GM12878 (cell line): Measurements from ENCODE around the gene ZSCAN23. TPM values are rescaled to one million over a fixed set of nuclear protein-coding genes. Genes with fewer than 3 reads are reported as not detected.

Experiments used
- ATAC-seq: fragments of 200-7000 bp; cut with Tn5 transposase; 3 replicates; pipeline ENCODE4 v1.9.1; 2020; ENCODE audit warnings: mild to moderate bottlenecking, moderate library complexity
- BruUV-seq: library from RNA; stranded (reverse); fragments of 400-500 nt; replicated peaks from 2 replicates; lab custom pipeline; 2021; lab: Mats Ljungman, UMichigan
- CTCF ChIA-PET: fragments of 300-600 bp; sonication (Branson Sonifier 250); formaldehyde crosslinking; extraction: SDS; loops from one replicate; lab custom pipeline; 2021; ENCODE audit warnings: inconsistent platforms; lab: Yijun Ruan, JAX
- POLR2A ChIA-PET: fragments of 350-600 bp; formaldehyde crosslinking; extraction: SDS; loops from one replicate; lab custom pipeline; 2021; ENCODE audit warnings: inconsistent platforms; lab: Charles Lee
- RAD21 ChIA-PET: fragments of 300-600 bp; sonication (Branson Sonifier 250); formaldehyde crosslinking; loops from one replicate; lab custom pipeline; 2023; ENCODE audit warnings: antibody characterized with exemption; ENCODE audit not compliant: unreplicated experiment; lab: Charles Lee
- SMC1A ChIA-PET: fragments of 300-600 bp; sonication (Branson Sonifier 250); formaldehyde crosslinking; loops from one replicate; lab custom pipeline; 2023; ENCODE audit not compliant: unreplicated experiment, uncharacterized antibody; lab: Charles Lee
- DNase-seq: peaks from one replicate; pipeline ENCODE4 v3.0.0-alpha.2; 2011; ENCODE audit warnings: low read depth, low spot score
- FAIRE-seq: peaks from 3 replicates; lab custom pipeline; 2011; peaks lifted over from hg19 to GRCh38; lab: Jason Lieb, UNC
- H2AFZ ChIP-seq: 2 replicates; pipeline ENCODE4 v1.6.0; 2011; ENCODE audit warnings: low read depth, low read length, control low read depth; ENCODE audit not compliant: control insufficient read depth
- H3K27ac ChIP-seq: 2 replicates; pipeline ENCODE4 v1.5.1; 2011; ENCODE audit warnings: control low read depth; ENCODE audit not compliant: control insufficient read depth, insufficient read depth
- H3K27me3 ChIP-seq, 2 experiments: replicated peaks in 1 of 2; 2 replicates each; pipeline versions ENCODE4 v1.6.0 to v1.6.1; 2011; ENCODE audit warnings: low read length in 1 of 2; ENCODE audit not compliant: control insufficient read depth in 2 of 2, insufficient read depth in 2 of 2
- H3K36me3 ChIP-seq, 2 experiments: 2 replicates each; pipeline ENCODE4 v1.5.1; 2011; ENCODE audit warnings: low read length in 1 of 2; ENCODE audit not compliant: control insufficient read depth in 2 of 2, insufficient read depth in 2 of 2
- H3K4me1 ChIP-seq: 2 replicates; pipeline ENCODE4 v1.6.1; 2011; ENCODE audit warnings: mild to moderate bottlenecking, low read length, moderate library complexity, mixed read lengths; ENCODE audit not compliant: control insufficient read depth, insufficient read depth
- H3K4me2 ChIP-seq: 2 replicates; pipeline ENCODE4 v1.6.0; 2011; ENCODE audit warnings: control low read depth; ENCODE audit not compliant: control insufficient read depth, insufficient read depth
- H3K4me3 ChIP-seq: fragments of 200-600 bp; sonication (generic); 2 replicates; pipeline ENCODE4 v1.5.1; 2016
- H3K79me2 ChIP-seq: 2 replicates; pipeline ENCODE4 v1.6.0; 2011; ENCODE audit warnings: low read length; ENCODE audit not compliant: control insufficient read depth, insufficient read depth
- H3K9ac ChIP-seq: 2 replicates; pipeline ENCODE4 v1.8.0; 2011; ENCODE audit warnings: low read length, control low read depth, mixed read lengths; ENCODE audit not compliant: control insufficient read depth, insufficient read depth
- H3K9me3 ChIP-seq: replicated peaks from 3 replicates; pipeline ENCODE4 v1.5.1; 2011; ENCODE audit warnings: mild to moderate bottlenecking, low read length; ENCODE audit not compliant: control insufficient read depth, insufficient read depth
- H4K20me1 ChIP-seq: 2 replicates; pipeline ENCODE4 v1.6.0; 2011; ENCODE audit not compliant: control insufficient read depth, insufficient read depth
- FOXK2 ChIP-seq: fragments of 450-650 bp; IDR thresholded peaks from 2 replicates; pipeline ENCODE4 v1.6.1; 2017; ENCODE audit warnings: mild to moderate bottlenecking, moderate library complexity
- IKZF1 ChIP-seq: fragments of 450-650 bp; conservative IDR thresholded peaks from 2 replicates; pipeline ENCODE4 v1.6.1; 2017; ENCODE audit warnings: antibody characterized with exemption, mild to moderate bottlenecking
- MXI1 ChIP-seq: fragments of 150-350 bp; IDR thresholded peaks from 2 replicates; pipeline ENCODE4 v1.6.1; 2011; ENCODE audit warnings: low read depth, mild to moderate bottlenecking, inconsistent platforms, low read length, improper control_type of control experiment
- NRF1 ChIP-seq: conservative IDR thresholded peaks from 2 replicates; pipeline ENCODE4 v1.6.1; 2011; ENCODE audit warnings: mild to moderate bottlenecking, low read depth, low read length, improper control_type of control experiment
- PAX8 ChIP-seq: fragments of 450-650 bp; IDR thresholded peaks from 2 replicates; pipeline ENCODE4 v1.6.1; 2017; ENCODE audit warnings: mild to moderate bottlenecking, moderate library complexity
- STAT3 ChIP-seq: IDR thresholded peaks from 2 replicates; pipeline ENCODE4 v1.6.1; 2011; ENCODE audit warnings: low read depth, low read length, improper control_type of control experiment
- TCF3 ChIP-seq: IDR thresholded peaks from 2 replicates; pipeline ENCODE4 v1.6.1; 2012; ENCODE audit warnings: low read depth, mild to moderate bottlenecking, low read length, borderline replicate concordance; ENCODE audit not compliant: insufficient read depth
- ZZZ3 ChIP-seq: IDR thresholded peaks from 2 replicates; pipeline ENCODE4 v1.6.1; 2011; ENCODE audit warnings: low read depth; ENCODE audit not compliant: control insufficient read depth, insufficient read length
- WGBS: methylation state at CpG from one replicate; pipeline ENCODE4 v1.1.6; 2016; ENCODE audit warnings: low lambda C conversion rate; ENCODE audit not compliant: insufficient replicate concordance, insufficient coverage; ENCODE audit errors: missing lambda C conversion rate; 5-methylcytosine and 5-hydroxymethylcytosine counted together
- in situ Hi-C: fragments of 300-500 bp; cut with MboI; formaldehyde crosslinking; loops from 9 replicates; pipeline ENCODE4 v1.14.3; 2018; ENCODE audit warnings: mixed read lengths
- intact Hi-C: fragments of 100-400 bp; cut with micrococcal nuclease; formaldehyde crosslinking; loops from one replicate; pipeline ENCODE4 v1.14.2; 2022; ENCODE audit not compliant: unreplicated experiment
- polyA plus RNA-seq, 11 experiments: library from polyadenylated mRNA; depleted of rRNA in 4 of 11; unstranded in 6 of 11; stranded (reverse) in 5 of 11; fragments of >200 nt; fragmentation: Nextera tagmentation in 4 of 11; fragmentation: Illumina TruSeq in 1 of 11; extraction: Ambion mirVana in 4 of 11; extraction: Trizol in 1 of 11; gene quantifications; 1 replicate in 1 of 11; 2 replicates in 10 of 11; pipeline versions ENCODE4 v1.2.1 to v1.2.3, GENCODE V29; 2011 to 2016; ENCODE audit warnings: inconsistent platforms in 2 of 11, missing spikeins in 2 of 11, low read depth in 1 of 11
- total RNA-seq, 4 experiments: library from RNA; depleted of rRNA in 3 of 4; stranded (reverse); fragments of >200 nt in 3 of 4; fragmentation: Illumina TruSeq in 1 of 4; extraction: Trizol in 1 of 4; gene quantifications; 2 replicates each; pipeline versions ENCODE4 v1.2.1 to v1.2.3, GENCODE V29; 2013 to 2021
- TF ChIP-seq, protein P1 (sequence below): fragments of 450-650 bp; IDR thresholded peaks from 2 replicates; pipeline ENCODE4 v1.6.1; 2017; ENCODE audit warnings: mild to moderate bottlenecking
- TF ChIP-seq, protein P2 (sequence below): fragments of 450-650 bp; IDR thresholded peaks from 2 replicates; pipeline ENCODE4 v1.6.1; 2017; ENCODE audit warnings: antibody characterized with exemption, mild to moderate bottlenecking, moderate library complexity

Gene ZSCAN23
- total and polyA plus RNA-seq, 10 of the 15 experiments (the other 5 are each of a cell fraction or from before 2014, with no cell fraction given), result 0.04 to 2.3 (median 0.84) TPM

DNA sequence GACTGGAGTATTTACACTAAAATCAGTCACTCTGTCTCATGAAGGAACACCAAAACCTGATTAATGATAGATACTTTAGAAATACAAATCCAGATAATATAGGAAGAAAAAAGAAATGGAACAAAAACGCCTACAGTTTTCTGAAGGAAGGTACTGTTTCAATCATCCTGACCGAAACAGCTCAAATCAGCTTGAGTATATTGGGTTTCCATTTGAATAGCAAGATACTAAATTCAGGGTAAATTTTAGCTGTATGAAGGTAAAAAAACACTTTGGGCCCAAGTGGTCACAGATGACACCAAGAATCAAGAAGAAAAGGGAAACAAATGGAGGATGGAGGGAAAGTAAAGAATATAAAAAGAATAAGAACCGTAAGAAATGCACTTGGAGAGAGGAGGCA lies 6.9 kb downstream of the ZSCAN23 start:
- intact Hi-C loops (no loop called here), in situ Hi-C loops (no loop called here)
- WGBS, result 31% methylated on average over 3 of the region's 3 CpGs
- ATAC-seq (no peak), DNase-seq (no peak), FAIRE-seq (no peak)
- no peak overlapping the region for H3K4me3 ChIP-seq
- ChIA-PET RAD21 (no interaction called here), POLR2A (no interaction called here), CTCF (no interaction called here), SMC1A (no interaction called here)
- H4K20me1 ChIP-seq, result no peaks in the 10 kb centered on the region
- no peaks in the 10 kb centered on the region for H3K79me2 ChIP-seq
- no TSS peak for BruUV-seq
- H3K9me3 ChIP-seq, result no peaks in the 10 kb centered on the region
- H3K4me1 ChIP-seq, result no peaks in the 10 kb centered on the region
- H3K36me3 ChIP-seq, result no peaks in the 10 kb centered on the region
- TF ChIP-seq PAX8, result no peak
- no peak for TF ChIP-seq MXI1
- TF ChIP-seq FOXK2, result no peak
- TF ChIP-seq, protein P1, sequence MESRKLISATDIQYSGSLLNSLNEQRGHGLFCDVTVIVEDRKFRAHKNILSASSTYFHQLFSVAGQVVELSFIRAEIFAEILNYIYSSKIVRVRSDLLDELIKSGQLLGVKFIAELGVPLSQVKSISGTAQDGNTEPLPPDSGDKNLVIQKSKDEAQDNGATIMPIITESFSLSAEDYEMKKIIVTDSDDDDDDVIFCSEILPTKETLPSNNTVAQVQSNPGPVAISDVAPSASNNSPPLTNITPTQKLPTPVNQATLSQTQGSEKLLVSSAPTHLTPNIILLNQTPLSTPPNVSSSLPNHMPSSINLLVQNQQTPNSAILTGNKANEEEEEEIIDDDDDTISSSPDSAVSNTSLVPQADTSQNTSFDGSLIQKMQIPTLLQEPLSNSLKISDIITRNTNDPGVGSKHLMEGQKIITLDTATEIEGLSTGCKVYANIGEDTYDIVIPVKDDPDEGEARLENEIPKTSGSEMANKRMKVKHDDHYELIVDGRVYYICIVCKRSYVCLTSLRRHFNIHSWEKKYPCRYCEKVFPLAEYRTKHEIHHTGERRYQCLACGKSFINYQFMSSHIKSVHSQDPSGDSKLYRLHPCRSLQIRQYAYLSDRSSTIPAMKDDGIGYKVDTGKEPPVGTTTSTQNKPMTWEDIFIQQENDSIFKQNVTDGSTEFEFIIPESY, result no peak
- no peak for TF ChIP-seq ZZZ3
- TF ChIP-seq, protein P2, sequence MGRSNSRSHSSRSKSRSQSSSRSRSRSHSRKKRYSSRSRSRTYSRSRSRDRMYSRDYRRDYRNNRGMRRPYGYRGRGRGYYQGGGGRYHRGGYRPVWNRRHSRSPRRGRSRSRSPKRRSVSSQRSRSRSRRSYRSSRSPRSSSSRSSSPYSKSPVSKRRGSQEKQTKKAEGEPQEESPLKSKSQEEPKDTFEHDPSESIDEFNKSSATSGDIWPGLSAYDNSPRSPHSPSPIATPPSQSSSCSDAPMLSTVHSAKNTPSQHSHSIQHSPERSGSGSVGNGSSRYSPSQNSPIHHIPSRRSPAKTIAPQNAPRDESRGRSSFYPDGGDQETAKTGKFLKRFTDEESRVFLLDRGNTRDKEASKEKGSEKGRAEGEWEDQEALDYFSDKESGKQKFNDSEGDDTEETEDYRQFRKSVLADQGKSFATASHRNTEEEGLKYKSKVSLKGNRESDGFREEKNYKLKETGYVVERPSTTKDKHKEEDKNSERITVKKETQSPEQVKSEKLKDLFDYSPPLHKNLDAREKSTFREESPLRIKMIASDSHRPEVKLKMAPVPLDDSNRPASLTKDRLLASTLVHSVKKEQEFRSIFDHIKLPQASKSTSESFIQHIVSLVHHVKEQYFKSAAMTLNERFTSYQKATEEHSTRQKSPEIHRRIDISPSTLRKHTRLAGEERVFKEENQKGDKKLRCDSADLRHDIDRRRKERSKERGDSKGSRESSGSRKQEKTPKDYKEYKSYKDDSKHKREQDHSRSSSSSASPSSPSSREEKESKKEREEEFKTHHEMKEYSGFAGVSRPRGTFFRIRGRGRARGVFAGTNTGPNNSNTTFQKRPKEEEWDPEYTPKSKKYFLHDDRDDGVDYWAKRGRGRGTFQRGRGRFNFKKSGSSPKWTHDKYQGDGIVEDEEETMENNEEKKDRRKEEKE, result no peak
- no peak for TF ChIP-seq TCF3
- no peak for TF ChIP-seq NRF1
- TF ChIP-seq IKZF1, result no peak
- no peak for TF ChIP-seq STAT3
- no peak overlapping the region for H3K4me2 ChIP-seq
- no peaks in the 10 kb centered on the region for H3K27me3 ChIP-seq
- H3K27ac ChIP-seq, result no peak overlapping the region
- H3K9ac ChIP-seq, result no peak overlapping the region
- no peak overlapping the region for H2AFZ ChIP-seq
